ENCODE data around the gene MB21D2. TPM values are rescaled to one million over a fixed set of nuclear protein-coding genes. Genes with fewer than 3 reads are reported as not detected.
"Not testable (repeated sequence)": the region's sequence is repeated elsewhere in the genome, so short reads cannot be mapped to it uniquely, and the experiment has no call there.

The MB21D2 gene
- polyA plus RNA-seq, 6 donors from 2014 or later = not detected

- H3K9me3 Mint-ChIP-seq = peaks cover 0 to 5% (median 0%) of the 10 kb centered on the region in 7 donors
- DNase-seq = no peak
- no peak for ATAC-seq (ENCODE audit: low read depth in 2 of 2)
- no peaks in the 10 kb centered on the region for H3K4me1 Mint-ChIP-seq
- no peak overlapping the region for H3K27ac Mint-ChIP-seq
- no peaks in the 10 kb centered on the region for H3K36me3 Mint-ChIP-seq
- H3K27me3 Mint-ChIP-seq = peaks cover 0 to 11% (median 0%) of the 10 kb centered on the region in 3 donors
- no peak overlapping the region for H3K4me3 Mint-ChIP-seq
Measured at GRCh38 chr3:192857260-192857661, 60.4 kb downstream of the MB21D2 start.

DNA sequence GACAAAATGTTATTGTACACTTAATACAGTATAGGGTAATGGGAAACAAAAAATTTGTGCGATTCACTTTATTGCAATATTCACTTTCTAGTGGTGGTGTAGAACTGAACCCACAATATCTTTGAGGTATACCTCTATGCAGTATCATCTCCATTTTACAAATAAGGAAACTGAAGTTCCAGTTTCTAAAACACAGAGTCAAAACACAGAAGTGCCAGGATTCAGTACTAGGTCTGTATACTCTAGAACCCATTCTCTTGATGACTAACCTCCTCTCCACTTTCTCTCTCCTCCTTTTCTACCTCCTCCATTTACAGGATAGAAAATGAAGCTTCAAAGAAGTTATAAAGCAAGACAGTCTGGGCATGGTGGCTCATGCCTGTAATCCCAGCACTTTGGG, 62.2 kb downstream of the MB21D2 start:
- ATAC-seq (ENCODE audit: low read depth in 2 of 2) (no peak), DNase-seq (no peak)
- H3K4me3 Mint-ChIP-seq = no peak overlapping the region
- H3K27me3 Mint-ChIP-seq = peaks cover 4 to 15% (median 6%) of the 10 kb centered on the region in 3 donors
- H3K27ac Mint-ChIP-seq = no peak overlapping the region
- no peaks in the 10 kb centered on the region for H3K9me3 Mint-ChIP-seq
- no peaks in the 10 kb centered on the region for H3K36me3 Mint-ChIP-seq
- H3K4me1 Mint-ChIP-seq = no peaks in the 10 kb centered on the region

DNA sequence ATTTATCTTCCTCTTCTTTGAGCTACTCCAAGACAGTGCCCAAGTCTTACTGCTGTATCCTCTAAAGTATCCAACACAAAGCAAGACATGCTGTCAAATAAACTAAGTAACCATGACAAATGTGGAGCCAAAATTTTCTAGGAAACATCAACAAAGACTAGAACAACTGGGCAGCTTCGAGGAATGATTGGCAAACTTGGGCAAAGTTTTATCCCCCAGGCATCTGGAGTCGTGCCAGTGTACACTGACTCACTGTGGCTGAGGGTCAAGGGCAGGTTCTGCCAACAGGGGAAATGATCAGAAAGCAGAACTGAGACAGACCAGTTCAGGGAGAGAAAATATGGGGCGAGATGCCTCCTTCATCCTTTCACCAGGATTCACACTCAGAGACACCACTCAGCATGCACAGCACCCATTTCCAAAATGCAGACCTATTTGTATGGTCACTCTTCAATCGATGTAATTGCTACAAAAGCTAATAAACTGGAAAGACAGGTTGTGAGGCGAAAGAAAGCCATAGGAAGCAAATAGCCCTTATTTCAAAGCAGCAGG, 65.8 kb downstream of the MB21D2 start:
- DNase-seq (no peak), ATAC-seq (ENCODE audit: low read depth in 2 of 2) (no peak)
- H3K9me3 Mint-ChIP-seq = no peaks in the 10 kb centered on the region
- no peaks in the 10 kb centered on the region for H3K4me1 Mint-ChIP-seq
- no peak overlapping the region for H3K27ac Mint-ChIP-seq
- H3K27me3 Mint-ChIP-seq = peaks cover 9 to 10% (median 10%) of the 10 kb centered on the region in 3 donors
- no peaks in the 10 kb centered on the region for H3K36me3 Mint-ChIP-seq
- H3K4me3 Mint-ChIP-seq = no peak overlapping the region

- DNase-seq (no peak), ATAC-seq (ENCODE audit: low read depth in 2 of 2) (no peak)
- no peaks in the 10 kb centered on the region for H3K9me3 Mint-ChIP-seq
- no peak overlapping the region for H3K27ac Mint-ChIP-seq
- no peaks in the 10 kb centered on the region for H3K4me1 Mint-ChIP-seq
- no peak overlapping the region for H3K4me3 Mint-ChIP-seq
- H3K27me3 Mint-ChIP-seq = peaks cover 9 to 17% (median 10%) of the 10 kb centered on the region in 3 donors
- no peaks in the 10 kb centered on the region for H3K36me3 Mint-ChIP-seq
Measured at GRCh38 chr3:192850451-192850981, 67.1 kb downstream of the MB21D2 start.

DNA sequence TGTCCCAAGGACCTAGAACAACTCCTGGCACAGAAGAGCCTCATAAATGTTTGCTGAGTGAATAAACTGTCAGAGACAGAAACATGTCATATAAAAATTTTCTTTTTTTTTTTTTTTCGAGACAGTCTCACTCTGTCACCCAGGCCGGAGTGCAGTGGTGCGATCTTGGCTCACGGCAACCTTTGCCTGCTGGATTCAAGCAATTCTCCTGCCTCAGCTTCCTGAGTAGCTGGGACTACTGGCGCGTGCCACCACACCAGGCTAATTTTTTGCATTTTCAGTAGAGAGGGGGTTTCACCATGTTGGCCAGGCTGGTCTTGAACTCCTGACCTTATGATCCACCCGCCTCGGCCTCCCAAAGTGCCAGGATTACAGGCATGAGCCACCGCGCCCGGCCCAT, 67.8 kb downstream of the MB21D2 start:
- H3K27me3 Mint-ChIP-seq = peaks cover 9 to 22% (median 10%) of the 10 kb centered on the region in 3 donors
- H3K4me1 Mint-ChIP-seq; H3K4me3 Mint-ChIP-seq; ATAC-seq (ENCODE audit: low read depth in 2 of 2); H3K9me3 Mint-ChIP-seq; H3K36me3 Mint-ChIP-seq; H3K27ac Mint-ChIP-seq; DNase-seq: not testable (repeated sequence)

GRCh38 chr3:192848371-192849233, 69.1 kb downstream of the MB21D2 start:
- H3K36me3 Mint-ChIP-seq = no peaks in the 10 kb centered on the region
- no peaks in the 10 kb centered on the region for H3K4me1 Mint-ChIP-seq
- DNase-seq (no peak), ATAC-seq (ENCODE audit: low read depth in 2 of 2) (no peak)
- no peaks in the 10 kb centered on the region for H3K9me3 Mint-ChIP-seq
- H3K27me3 Mint-ChIP-seq = peaks cover 10 to 22% (median 18%) of the 10 kb centered on the region in 3 donors
- H3K27ac Mint-ChIP-seq = no peak overlapping the region
- no peak overlapping the region for H3K4me3 Mint-ChIP-seq

DNA sequence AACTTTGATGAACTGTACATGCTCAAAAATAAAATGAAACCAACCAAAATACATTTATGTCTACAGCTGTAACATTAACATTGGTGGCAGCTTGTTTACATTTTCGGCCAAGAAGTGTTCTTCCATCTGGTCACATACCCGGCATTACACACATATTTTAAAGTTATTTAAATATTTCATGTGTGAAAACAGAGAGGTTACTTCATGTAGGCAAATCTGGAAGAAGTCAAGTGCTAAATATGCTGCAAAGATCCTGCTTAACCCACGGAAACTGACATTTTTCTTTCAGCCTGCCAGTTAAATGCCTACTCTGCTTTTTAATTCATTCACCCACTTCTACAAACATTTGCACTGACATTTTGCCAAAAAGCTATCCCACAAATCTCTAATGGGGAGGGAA, 69.7 kb downstream of the MB21D2 start:
- Mint-ChIP-seq H3K27ac (no peak overlapping the region), H3K36me3 (no peaks in the 10 kb centered on the region), H3K4me1 (no peaks in the 10 kb centered on the region)

DNA sequence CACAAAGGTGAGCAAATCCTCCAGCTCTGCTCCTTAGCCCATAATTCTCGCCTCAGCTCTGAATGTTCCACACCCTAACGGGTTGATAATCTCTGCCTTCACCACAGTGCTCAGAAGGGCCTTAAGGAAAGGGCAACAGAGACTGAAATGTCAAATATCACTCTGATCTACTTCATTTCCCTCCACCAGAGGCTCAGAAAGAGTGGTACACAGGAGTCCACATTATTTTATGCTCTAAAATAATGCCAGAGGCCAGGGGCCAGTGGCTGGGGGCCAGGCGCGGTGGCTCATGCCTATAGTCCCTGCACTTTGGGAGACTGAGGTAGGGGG, 72.2 kb downstream of the MB21D2 start:
- H3K36me3 Mint-ChIP-seq = no peaks in the 10 kb centered on the region
- H3K9me3 Mint-ChIP-seq = peaks cover 0 to 4% (median 0%) of the 10 kb centered on the region in 7 donors
- peaks cover 12 to 23% (median 13%) of the 10 kb centered on the region in 3 donors for H3K27me3 Mint-ChIP-seq
- no peak overlapping the region for H3K4me3 Mint-ChIP-seq
- ATAC-seq (ENCODE audit: low read depth in 2 of 2) (no peak), DNase-seq (no peak)
- no peaks in the 10 kb centered on the region for H3K4me1 Mint-ChIP-seq
- H3K27ac Mint-ChIP-seq = no peak overlapping the region

More for the DNA sequence above, 69.7 kb downstream of the MB21D2 start:
- no peak for DNase-seq
- Mint-ChIP-seq H3K4me3 (no peak overlapping the region), H3K9me3 (no peaks in the 10 kb centered on the region), H3K27me3 (peaks cover 10 to 19% (median 18%) of the 10 kb centered on the region in 3 donors)
- ATAC-seq (ENCODE audit: low read depth in 2 of 2) = no peak

GRCh38 chr3:192844836-192845525, 72.7 kb downstream of the MB21D2 start:
- DNase-seq = no peak
- no peak for ATAC-seq (ENCODE audit: low read depth in 2 of 2)
- Mint-ChIP-seq H3K27ac (peak overlapping the region in 1 of 6 donors; percentile 26), H3K4me1 (no peaks in the 10 kb centered on the region), H3K27me3 (peaks cover 12 to 20% (median 13%) of the 10 kb centered on the region in 3 donors), H3K36me3 (no peaks in the 10 kb centered on the region), H3K9me3 (peaks cover 0 to 4% (median 0%) of the 10 kb centered on the region in 7 donors), H3K4me3 (no peak overlapping the region)

DNA sequence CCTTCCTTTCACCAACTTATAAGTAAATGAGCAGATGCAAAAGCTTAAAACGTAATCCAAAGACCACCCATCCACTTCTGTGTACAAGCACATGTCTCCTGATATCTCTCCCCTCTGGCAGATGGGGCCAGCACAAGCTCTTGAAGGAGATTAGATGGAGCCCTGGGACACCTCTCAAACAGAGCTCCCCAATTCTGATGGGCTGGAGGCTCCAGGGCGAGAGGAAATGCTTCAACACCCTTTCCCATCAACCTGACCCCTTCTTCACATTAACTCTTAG, 73.2 kb downstream of the MB21D2 start:
- no peak overlapping the region for H3K27ac Mint-ChIP-seq
- no peaks in the 10 kb centered on the region for H3K36me3 Mint-ChIP-seq
- H3K4me1 Mint-ChIP-seq = no peaks in the 10 kb centered on the region
- peaks cover 12 to 20% (median 13%) of the 10 kb centered on the region in 3 donors for H3K27me3 Mint-ChIP-seq
- ATAC-seq (ENCODE audit: low read depth in 2 of 2) (no peak), DNase-seq (no peak)
- H3K4me3 Mint-ChIP-seq = no peak overlapping the region
- H3K9me3 Mint-ChIP-seq = peaks cover 0 to 4% (median 0%) of the 10 kb centered on the region in 7 donors

- peaks cover 0 to 4% (median 0%) of the 10 kb centered on the region in 7 donors for H3K9me3 Mint-ChIP-seq
- ATAC-seq (ENCODE audit: low read depth in 2 of 2) (no peak), DNase-seq (no peak)
- H3K27ac Mint-ChIP-seq = no peak overlapping the region
- H3K4me1 Mint-ChIP-seq = no peaks in the 10 kb centered on the region
- H3K4me3 Mint-ChIP-seq = no peak overlapping the region
- no peaks in the 10 kb centered on the region for H3K36me3 Mint-ChIP-seq
- H3K27me3 Mint-ChIP-seq = peaks cover 12 to 20% (median 13%) of the 10 kb centered on the region in 3 donors
Measured at GRCh38 chr3:192843723-192844485, 73.8 kb downstream of the MB21D2 start.

- no peak for ATAC-seq (ENCODE audit: low read depth in 2 of 2)
- DNase-seq = no peak
- no peaks in the 10 kb centered on the region for H3K36me3 Mint-ChIP-seq
- H3K27ac Mint-ChIP-seq = no peak overlapping the region
- H3K9me3 Mint-ChIP-seq = peaks cover 0 to 4% (median 0%) of the 10 kb centered on the region in 7 donors
- H3K27me3 Mint-ChIP-seq = peaks cover 12 to 20% (median 13%) of the 10 kb centered on the region in 3 donors
- H3K4me3 Mint-ChIP-seq = no peak overlapping the region
- H3K4me1 Mint-ChIP-seq = no peaks in the 10 kb centered on the region
Measured at GRCh38 chr3:192843119-192843518, 74.5 kb downstream of the MB21D2 start.

DNA sequence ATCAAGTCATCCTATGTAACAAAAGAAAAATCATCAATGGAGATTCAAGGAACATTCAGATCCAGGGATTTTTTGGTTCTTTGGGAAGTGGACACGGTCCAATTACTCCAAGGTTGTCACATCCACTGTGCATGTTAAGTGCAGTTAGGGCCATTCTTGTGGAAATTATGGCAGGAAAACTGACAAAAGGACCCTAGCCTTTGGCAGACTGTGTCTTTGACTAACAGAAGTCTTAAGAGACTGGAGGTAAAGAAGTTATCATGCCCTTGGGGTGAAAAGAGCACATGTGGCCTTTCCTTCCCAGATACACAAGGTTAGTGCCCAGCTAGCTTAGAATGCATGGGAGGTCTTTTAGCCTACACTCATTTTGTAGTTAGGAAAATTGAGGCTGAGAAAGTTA, 74.9 kb downstream of the MB21D2 start:
- Mint-ChIP-seq H3K27ac (no peak overlapping the region), H3K4me3 (no peak overlapping the region), H3K36me3 (no peaks in the 10 kb centered on the region), H3K9me3 (peaks cover 0 to 4% (median 0%) of the 10 kb centered on the region in 7 donors), H3K27me3 (peaks cover 12 to 20% (median 13%) of the 10 kb centered on the region in 3 donors), H3K4me1 (no peaks in the 10 kb centered on the region)
- no peak for DNase-seq
- ATAC-seq (ENCODE audit: low read depth in 2 of 2) = no peak
